GM23338 (cell line): ENCODE measurements around the gene NDP. TPM values are rescaled to one million over a fixed set of nuclear protein-coding genes. Genes with fewer than 3 reads are reported as not detected.
"Not testable (repeated sequence)": the region's sequence is repeated elsewhere in the genome, so short reads cannot be mapped to it uniquely, and the experiment has no call there.

Experiments
- ATAC-seq: fragments of 200-7000 bp; cut with Tn5 transposase; 3 replicates; pipeline ENCODE4 v1.9.1; 2020
- DNase-seq: peaks from one replicate; pipeline ENCODE4 v3.0.0-alpha.2; 2015; ENCODE audit warnings: low spot score
- H2AFZ ChIP-seq: fragments of 200-600 bp; sonication (generic); 2 replicates; pipeline ENCODE4 v1.8.0; 2016; ENCODE audit warnings: antibody characterized with exemption, mild to moderate bottlenecking, moderate library complexity
- H3F3A ChIP-seq: fragments of 200-600 bp; sonication (generic); replicated peaks from 2 replicates; pipeline ENCODE4 v1.8.0; 2017; ENCODE audit warnings: antibody characterized with exemption, mixed run types, low read depth
- H3K27ac ChIP-seq: fragments of 200-600 bp; sonication (generic); 2 replicates; pipeline ENCODE4 v1.6.1; 2016; ENCODE audit warnings: low read depth
- H3K27me3 ChIP-seq: fragments of 200-600 bp; sonication (generic); 2 replicates; pipeline ENCODE4 v1.8.0; 2016; ENCODE audit warnings: mild to moderate bottlenecking, mixed run types, moderate library complexity; ENCODE audit not compliant: insufficient read depth
- H3K36me3 ChIP-seq: fragments of 200-600 bp; sonication (generic); 2 replicates; pipeline ENCODE4 v1.8.0; 2016; ENCODE audit warnings: mild to moderate bottlenecking; ENCODE audit not compliant: insufficient read depth
- H3K4me1 ChIP-seq: fragments of 200-600 bp; sonication (generic); 2 replicates; pipeline ENCODE4 v1.8.0; 2016; ENCODE audit warnings: mild to moderate bottlenecking, moderate library complexity; ENCODE audit not compliant: insufficient read depth
- H3K4me2 ChIP-seq: fragments of 200-600 bp; sonication (generic); 2 replicates; pipeline ENCODE4 v1.7.1; 2017; ENCODE audit warnings: mixed run types
- H3K4me3 ChIP-seq: fragments of 200-600 bp; sonication (generic); 2 replicates; pipeline ENCODE4 v1.6.1; 2016; ENCODE audit warnings: mixed run types
- H3K79me2 ChIP-seq: fragments of 200-600 bp; sonication (generic); replicated peaks from 2 replicates; pipeline ENCODE4 v1.8.0; 2017; ENCODE audit warnings: mild to moderate bottlenecking; ENCODE audit not compliant: insufficient read depth
- H3K9me2 ChIP-seq: fragments of 200-600 bp; sonication (generic); 2 replicates; pipeline ENCODE4 v1.8.0; 2017; ENCODE audit not compliant: insufficient read depth
- H4K20me1 ChIP-seq: fragments of 200-600 bp; sonication (generic); replicated peaks from 2 replicates; pipeline ENCODE4 v1.8.0; 2017; ENCODE audit warnings: mild to moderate bottlenecking; ENCODE audit not compliant: insufficient read depth
- H3K27ac Mint-ChIP-seq: 2 replicates; pipeline ENCODE4 v1.8.0; 2020; ENCODE audit warnings: inconsistent platforms, mild to moderate bottlenecking, moderate library complexity, mixed read lengths
- H3K27me3 Mint-ChIP-seq: 3 replicates; pipeline ENCODE4 v1.8.0; 2022; ENCODE audit warnings: low read depth, mild to moderate bottlenecking, moderate library complexity, mixed read lengths, inconsistent platforms; ENCODE audit not compliant: insufficient read depth, poor library complexity
- H3K36me3 Mint-ChIP-seq: 3 replicates; pipeline ENCODE4 v1.8.0; 2021; ENCODE audit warnings: low read depth, mild to moderate bottlenecking, inconsistent platforms, moderate library complexity, mixed read lengths
- H3K4me1 Mint-ChIP-seq: 3 replicates; pipeline ENCODE4 v1.8.0; 2020; ENCODE audit warnings: mild to moderate bottlenecking, inconsistent platforms, mixed read lengths
- H3K4me3 Mint-ChIP-seq: 3 replicates; pipeline ENCODE4 v1.8.0; 2021; ENCODE audit warnings: moderate library complexity, mild to moderate bottlenecking, inconsistent platforms, mixed read lengths
- H3K9me3 Mint-ChIP-seq: 3 replicates; pipeline ENCODE4 v1.8.0; 2020; ENCODE audit warnings: moderate library complexity, mild to moderate bottlenecking, inconsistent platforms, mixed read lengths
- CREB1 ChIP-seq: fragments of 250-450 bp; sonication (Bioruptor Pico); IDR thresholded peaks from 2 replicates; pipeline ENCODE4 v1.5.0; 2020; ENCODE audit warnings: low read depth, mild to moderate bottlenecking, moderate library complexity
- CTCF ChIP-seq, 2 experiments: fragments of 200-600 bp in 1 of 2; sonication (generic) in 1 of 2; conservative IDR thresholded peaks; 2 replicates each; pipeline versions ENCODE4 v1.5.1 to v1.6.1; 2016 to 2017; ENCODE audit warnings: antibody characterized with exemption in 2 of 2, low read depth in 2 of 2, mild to moderate bottlenecking in 2 of 2, moderate library complexity in 1 of 2
- ETS1 ChIP-seq: IDR thresholded peaks from 2 replicates; pipeline ENCODE4 v1.6.1; 2016; ENCODE audit warnings: antibody characterized with exemption
- JUNB ChIP-seq: IDR thresholded peaks from one replicate; pipeline ENCODE4 v1.6.1; 2016; ENCODE audit warnings: antibody characterized with exemption; ENCODE audit not compliant: unreplicated experiment
- NANOG ChIP-seq: IDR thresholded peaks from 2 replicates; pipeline ENCODE4 v1.6.1; 2016; ENCODE audit warnings: antibody characterized with exemption, borderline replicate concordance
- POLR2AphosphoS5 ChIP-seq: IDR thresholded peaks from 2 replicates; pipeline ENCODE4 v1.6.1; 2016; ENCODE audit warnings: antibody characterized with exemption, low read depth
- REST ChIP-seq: IDR thresholded peaks from one replicate; pipeline ENCODE4 v1.6.1; 2018; ENCODE audit warnings: antibody characterized with exemption; ENCODE audit not compliant: unreplicated experiment
- STAT1 ChIP-seq: IDR thresholded peaks from one replicate; pipeline ENCODE4 v1.6.1; 2016; ENCODE audit warnings: antibody characterized with exemption; ENCODE audit not compliant: unreplicated experiment
- ZNF114 ChIP-seq: fragments of 250-450 bp; sonication (Bioruptor Pico); IDR thresholded peaks from 2 replicates; pipeline ENCODE4 v1.5.0; 2020; ENCODE audit warnings: mild to moderate bottlenecking, moderate library complexity
- ZNF331 ChIP-seq: fragments of 250-450 bp; sonication (Bioruptor Pico); IDR thresholded peaks from 2 replicates; pipeline ENCODE4 v1.5.0; 2020; ENCODE audit warnings: low read depth, mild to moderate bottlenecking, moderate library complexity
- ZNF462 ChIP-seq: fragments of 250-450 bp; sonication (Bioruptor Pico); IDR thresholded peaks from 2 replicates; pipeline ENCODE4 v1.5.0; 2020; ENCODE audit warnings: mild to moderate bottlenecking, moderate library complexity
- polyA plus RNA-seq: library from polyadenylated mRNA; unstranded; fragments of >200 nt; fragmentation: Nextera tagmentation; extraction: Ambion mirVana; gene quantifications from 2 replicates; pipeline ENCODE4 v1.2.1, GENCODE V29; 2016
- total RNA-seq: library from RNA; depleted of rRNA; stranded (reverse); fragments of >200 nt; shearing (Covaris generic); gene quantifications from 2 replicates; pipeline ENCODE4 v1.2.3, GENCODE V29; 2014

The NDP gene
- total and polyA plus RNA-seq, 2 experiments from 2014 or later, result 0.14 TPM; not detected in 1

GRCh38 chrX:43910772-43911171 lies 62.4 kb downstream of the NDP start:
- H3K4me3 Mint-ChIP-seq, H3K4me1 ChIP-seq, H4K20me1 ChIP-seq, H3K9me2 ChIP-seq, ATAC-seq, H3K27me3 Mint-ChIP-seq, H3K9me3 Mint-ChIP-seq, H3K36me3 Mint-ChIP-seq, H2AFZ ChIP-seq, H3K27ac ChIP-seq, H3K27ac Mint-ChIP-seq, H3K4me3 ChIP-seq, DNase-seq, H3K36me3 ChIP-seq, H3K4me2 ChIP-seq, H3K4me1 Mint-ChIP-seq, H3K79me2 ChIP-seq, H3F3A ChIP-seq, H3K27me3 ChIP-seq: not testable (repeated sequence)

GRCh38 chrX:43910012-43910411 lies 63.2 kb downstream of the NDP start:
- Mint-ChIP-seq H3K27ac (no peak overlapping the region), H3K27me3 (no peaks in the 10 kb centered on the region), H3K4me1 (no peaks in the 10 kb centered on the region), H3K9me3 (no peaks in the 10 kb centered on the region), H3K4me3 (no peak overlapping the region), H3K36me3 (no peaks in the 10 kb centered on the region)
- no peak overlapping the region for H3K27ac ChIP-seq
- H3K79me2 ChIP-seq, result no peaks in the 10 kb centered on the region
- no peaks in the 10 kb centered on the region for H3K27me3 ChIP-seq
- no peaks in the 10 kb centered on the region for H3K9me2 ChIP-seq
- ATAC-seq (no peak), DNase-seq (no peak)
- H3F3A ChIP-seq, result no peaks in the 10 kb centered on the region
- H4K20me1 ChIP-seq, result no peaks in the 10 kb centered on the region
- H3K4me2 ChIP-seq, result no peak overlapping the region
- no peaks in the 10 kb centered on the region for H3K4me1 ChIP-seq
- H3K36me3 ChIP-seq, result no peaks in the 10 kb centered on the region
- H2AFZ ChIP-seq, result no peak overlapping the region
- no peak overlapping the region for H3K4me3 ChIP-seq
- TF ChIP-seq CREB1 (CRISPR knock-in tag), result no peak
- no peak for TF ChIP-seq ZNF331 (CRISPR knock-in tag)
- no peak for TF ChIP-seq POLR2AphosphoS5
- TF ChIP-seq ZNF114 (CRISPR knock-in tag), result no peak
- no peak for TF ChIP-seq ZNF462 (CRISPR knock-in tag)
- no peak for TF ChIP-seq JUNB
- no peak for TF ChIP-seq STAT1
- TF ChIP-seq ETS1, result no peak
- no peak for TF ChIP-seq CTCF (conservative IDR thresholded peaks at IDR 0.05; ENCODE audit: low read depth in 2 of 2)
- TF ChIP-seq NANOG, result no peak
- no peak for TF ChIP-seq REST
